Testis (tissue), 3 donors: ENCODE data around the gene SETD1A. TPM values are rescaled to one million over a fixed set of nuclear protein-coding genes. Genes with fewer than 3 reads are reported as not detected.

Experiments
- DNase-seq: peaks from one replicate; pipeline ENCODE4 v3.0.0-alpha.2; 2019
- H3K27ac ChIP-seq, 2 donors: fragments of 200-600 bp; sonication (generic); one replicate each; pipeline ENCODE4 v1.5.1; 2019
- H3K27me3 ChIP-seq: fragments of 200-600 bp; sonication (generic); one replicate; pipeline ENCODE4 v1.5.1; 2019
- H3K36me3 ChIP-seq: fragments of 200-600 bp; sonication (generic); one replicate; pipeline ENCODE4 v1.5.1; 2017; ENCODE audit warnings: low read depth; ENCODE audit errors: missing control alignments
- H3K4me1 ChIP-seq: fragments of 200-600 bp; sonication (generic); one replicate; pipeline ENCODE4 v1.5.1; 2019
- H3K4me3 ChIP-seq, 2 donors: fragments of 200-600 bp; sonication (generic); one replicate each; pipeline ENCODE4 v1.5.1; 2017 to 2019
- H3K9me3 ChIP-seq: fragments of 200-600 bp; sonication (generic); one replicate; pipeline ENCODE4 v1.5.1; 2017
- POLR2A ChIP-seq: fragments of 450-650 bp; IDR thresholded peaks from one replicate; pipeline ENCODE4 v1.6.1; 2017; ENCODE audit warnings: antibody characterized with exemption, mild to moderate bottlenecking, moderate library complexity
- WGBS, 2 donors: methylation state at CpG; one replicate each; pipeline ENCODE4 v1.1.5; 2018; 5-methylcytosine and 5-hydroxymethylcytosine counted together
- intact Hi-C: fragments of 100-400 bp; cut with DNase I; formaldehyde crosslinking; loops from one replicate; pipeline ENCODE4 v1.15.1; 2023; ENCODE audit warnings: low total_unique reads
- polyA plus RNA-seq: library from polyadenylated mRNA; stranded (reverse); fragments of 350-450 nt; fragmentation: Illumina TruSeq; extraction: RNeasy Lipid Tissue Mini Kit (QIAGEN cat#74804); gene quantifications from one replicate; pipeline ENCODE4 v1.2.3, GENCODE V29; 2014; ENCODE audit warnings: low read depth, low replicate concordance; ENCODE audit not compliant: insufficient read depth
- small RNA-seq, 2 donors: library from RNA; depleted of rRNA; stranded (forward); fragments of <200 nt; gene quantifications; one replicate each; pipeline ENCODE3, GENCODE V24; 2016
- total RNA-seq, 2 donors: library from RNA; depleted of rRNA; stranded (reverse); fragments of >200 nt; gene quantifications; one replicate each; pipeline ENCODE4 v1.2.3, GENCODE V29; 2016
- TF ChIP-seq, protein P1 (sequence below), 3 experiments: fragments of 450-650 bp in 2 of 3; fragments of 200-600 bp in 1 of 3; sonication (generic) in 1 of 3; IDR thresholded peaks; one replicate each; pipeline ENCODE4 v1.5.1; 2016 to 2019; ENCODE audit warnings: antibody characterized with exemption in 3 of 3, mild to moderate bottlenecking in 2 of 3, moderate library complexity in 1 of 3

Gene SETD1A
- total and polyA plus RNA-seq, 3 donors from 2014 or later = 41.4 to 45.8 (median 45.7) TPM

GRCh38 chr16:31029272-31029671, 71.7 kb downstream of the SETD1A start:
- intact Hi-C loops = no loop called here
- Histone ChIP-seq H3K36me3 (no peaks in the 10 kb centered on the region), H3K27me3 (no peaks in the 10 kb centered on the region), H3K9me3 (no peaks in the 10 kb centered on the region), H3K4me3 (no peak overlapping the region), H3K4me1 (peaks cover 8% of the 10 kb centered on the region), H3K27ac (no peak overlapping the region)
- no peak for DNase-seq
- WGBS, 2 donors = 83 to 87% methylated on average over 5 of the region's 5 CpGs
- no peak for TF ChIP-seq POLR2A
- TF ChIP-seq, protein P1, sequence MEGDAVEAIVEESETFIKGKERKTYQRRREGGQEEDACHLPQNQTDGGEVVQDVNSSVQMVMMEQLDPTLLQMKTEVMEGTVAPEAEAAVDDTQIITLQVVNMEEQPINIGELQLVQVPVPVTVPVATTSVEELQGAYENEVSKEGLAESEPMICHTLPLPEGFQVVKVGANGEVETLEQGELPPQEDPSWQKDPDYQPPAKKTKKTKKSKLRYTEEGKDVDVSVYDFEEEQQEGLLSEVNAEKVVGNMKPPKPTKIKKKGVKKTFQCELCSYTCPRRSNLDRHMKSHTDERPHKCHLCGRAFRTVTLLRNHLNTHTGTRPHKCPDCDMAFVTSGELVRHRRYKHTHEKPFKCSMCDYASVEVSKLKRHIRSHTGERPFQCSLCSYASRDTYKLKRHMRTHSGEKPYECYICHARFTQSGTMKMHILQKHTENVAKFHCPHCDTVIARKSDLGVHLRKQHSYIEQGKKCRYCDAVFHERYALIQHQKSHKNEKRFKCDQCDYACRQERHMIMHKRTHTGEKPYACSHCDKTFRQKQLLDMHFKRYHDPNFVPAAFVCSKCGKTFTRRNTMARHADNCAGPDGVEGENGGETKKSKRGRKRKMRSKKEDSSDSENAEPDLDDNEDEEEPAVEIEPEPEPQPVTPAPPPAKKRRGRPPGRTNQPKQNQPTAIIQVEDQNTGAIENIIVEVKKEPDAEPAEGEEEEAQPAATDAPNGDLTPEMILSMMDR (IDR thresholded peaks at IDR 0.05) = no peak

GRCh38 chr16:31031276-31031675, 73.7 kb downstream of the SETD1A start:
- TF ChIP-seq POLR2A = no peak
- TF ChIP-seq, protein P1 (IDR thresholded peaks at IDR 0.05) = no peak
- H3K27ac ChIP-seq = no peak overlapping the region
- 67 to 79% methylated on average over 4 of the region's 4 CpGs for WGBS, 2 donors
- H3K4me1 ChIP-seq = peaks cover 8% of the 10 kb centered on the region
- H3K9me3 ChIP-seq = no peaks in the 10 kb centered on the region
- no peaks in the 10 kb centered on the region for H3K36me3 ChIP-seq
- no peaks in the 10 kb centered on the region for H3K27me3 ChIP-seq
- H3K4me3 ChIP-seq = no peak overlapping the region
- intact Hi-C loops = loop anchor here (10.0 kb wide), 1 partner anchor 46 kb away; the partner anchor contains the start of gene HSD3B7
- no peak for DNase-seq

GRCh38 chr16:31032736-31033708, 75.5 kb downstream of the SETD1A start, which contains the start of gene STX4:
Gene STX4 (plus strand): TSS chr16:31033558. CDS start chr16:31033806, 248 bp downstream.
- peaks cover 8% of the 10 kb centered on the region for H3K4me1 ChIP-seq
- WGBS, 2 donors = 0 to 2% methylated on average over 36 to 75 of the region's 75 CpGs
- peak within 1 kb of the TSS; percentile 91 to 94 for H3K27ac ChIP-seq
- peak within 1 kb of the TSS; percentile 85 to 90 for H3K4me3 ChIP-seq
- TF ChIP-seq, protein P1 (IDR thresholded peaks at IDR 0.05) = peak in 2 of 3 experiments; percentile 14 to 17
- no peak for TF ChIP-seq POLR2A
- H3K36me3 ChIP-seq = no peaks in the 10 kb centered on the region
- peak; percentile 99 for DNase-seq
- no peaks in the 10 kb centered on the region for H3K27me3 ChIP-seq
- H3K9me3 ChIP-seq = no peaks in the 10 kb centered on the region
- intact Hi-C loops = loop anchor here (10.0 kb wide), 1 partner anchor 48 kb away; the partner anchor contains the start of gene HSD3B7

DNA sequence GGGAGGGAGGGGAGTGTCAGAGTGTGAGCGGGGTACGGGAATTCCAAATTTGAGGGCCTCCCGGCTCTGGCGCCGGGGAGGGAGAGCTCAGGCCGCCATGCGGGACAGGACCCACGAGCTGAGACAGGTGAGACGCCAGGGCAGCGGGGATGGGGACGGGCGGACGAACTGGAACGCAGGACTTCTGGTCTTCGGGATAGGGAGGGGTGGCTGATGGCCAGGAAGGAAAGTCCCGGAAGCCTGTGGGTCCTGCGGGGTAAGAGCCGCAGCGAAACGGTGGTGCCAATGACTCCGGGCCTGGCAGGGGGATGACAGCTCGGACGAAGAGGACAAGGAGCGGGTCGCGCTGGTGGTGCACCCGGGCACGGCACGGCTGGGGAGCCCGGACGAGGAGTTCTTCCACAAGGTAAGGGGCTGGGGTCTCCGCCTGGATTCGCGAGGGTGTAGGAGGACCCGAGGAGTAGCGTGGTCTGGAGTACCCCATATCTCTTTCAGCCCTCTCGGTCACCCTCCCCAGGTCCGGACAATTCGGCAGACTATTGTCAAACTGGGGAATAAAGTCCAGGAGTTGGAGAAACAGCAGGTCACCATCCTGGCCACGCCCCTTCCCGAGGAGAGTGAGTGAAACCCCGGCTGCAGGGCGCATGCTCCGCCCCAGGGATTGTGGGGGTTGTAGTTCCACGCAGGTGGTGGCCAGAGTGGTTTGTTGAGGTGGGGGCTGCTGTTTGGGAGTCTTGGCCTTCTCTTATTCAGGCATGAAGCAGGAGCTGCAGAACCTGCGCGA, 76.3 kb downstream of the SETD1A start:
- DNase-seq = peak; percentile 96
- Histone ChIP-seq H3K9me3 (no peaks in the 10 kb centered on the region), H3K27ac (peak overlapping the region; percentile 91 to 94), H3K4me3 (peak overlapping the region; percentile 85 to 90), H3K27me3 (no peaks in the 10 kb centered on the region), H3K36me3 (no peaks in the 10 kb centered on the region), H3K4me1 (peaks cover 8% of the 10 kb centered on the region)
- 1 to 2% methylated on average over 9 to 47 of the region's 47 CpGs for WGBS, 2 donors
- no peak for TF ChIP-seq POLR2A
- TF ChIP-seq, protein P1 (IDR thresholded peaks at IDR 0.05) = no peak
- intact Hi-C loops = loop anchor here (10.0 kb wide), 1 partner anchor 49 kb away; the partner anchor contains the start of gene HSD3B7

Small RNAs within 50 kb of the gene (small RNA-seq; reads per million reads assigned to genes)
- 0 reads per million in 2 donors for gene AC135048.1

Other genes starting within 250 kb of the SETD1A start
- 100 to 1,000 TPM in 1 of 2 donors, 10 to 100 TPM in 1; 78.4 to 129 TPM for gene PHKG2, start 209.3 kb upstream of the SETD1A start, total RNA-seq
- 312 TPM for gene PHKG2, start 209.3 kb upstream of the SETD1A start, polyA plus RNA-seq
- gene CFAP119, start 195.7 kb upstream of the SETD1A start, total RNA-seq = 10 to 100 TPM; 31.5 to 54.2 TPM
- gene CFAP119, start 195.7 kb upstream of the SETD1A start, polyA plus RNA-seq = 43.3 TPM
- gene RNF40, start 195.4 kb upstream of the SETD1A start, total RNA-seq = 100 to 1,000 TPM; 143 to 162 TPM
- 219 TPM for gene RNF40, start 195.4 kb upstream of the SETD1A start, polyA plus RNA-seq
- gene ZNF629, start 170.5 kb upstream of the SETD1A start, total RNA-seq = 10 to 100 TPM; 19.4 to 21.9 TPM
- gene ZNF629, start 170.5 kb upstream of the SETD1A start, polyA plus RNA-seq = 11.2 TPM
- 10 to 100 TPM; 49.6 to 57.4 TPM for gene BCL7C, start 63.7 kb upstream of the SETD1A start, total RNA-seq
- gene BCL7C, start 63.7 kb upstream of the SETD1A start, polyA plus RNA-seq = 40.2 TPM
- gene CTF1, start 61.1 kb upstream of the SETD1A start, total RNA-seq = 1 to 10 TPM; 5.9 to 9.0 TPM
- gene CTF1, start 61.1 kb upstream of the SETD1A start, polyA plus RNA-seq = 5.6 TPM
- gene FBXL19, start 34.2 kb upstream of the SETD1A start, total RNA-seq = 100 to 1,000 TPM; 142 to 149 TPM
- 47.0 TPM for gene FBXL19, start 34.2 kb upstream of the SETD1A start, polyA plus RNA-seq
- gene ORAI3, start 8.7 kb upstream of the SETD1A start, total RNA-seq = 10 to 100 TPM; 68.6 to 75.0 TPM
- gene ORAI3, start 8.7 kb upstream of the SETD1A start, polyA plus RNA-seq = 29.1 TPM
- gene HSD3B7, start 27.5 kb downstream of the SETD1A start, total RNA-seq = 1 to 10 TPM; 5.7 to 7.4 TPM
- 8.9 TPM for gene HSD3B7, start 27.5 kb downstream of the SETD1A start, polyA plus RNA-seq
- gene STX1B, start 52.9 kb downstream of the SETD1A start, total RNA-seq = 1 to 10 TPM; 6.3 to 8.7 TPM
- gene STX1B, start 52.9 kb downstream of the SETD1A start, polyA plus RNA-seq = 5.8 TPM
- 10 to 100 TPM; 50.9 to 56.9 TPM for gene STX4, start 75.8 kb downstream of the SETD1A start, total RNA-seq
- gene STX4, start 75.8 kb downstream of the SETD1A start, polyA plus RNA-seq = 37.1 TPM
- 10 to 100 TPM; 17.2 to 20.2 TPM for gene ZNF668, start 116.5 kb downstream of the SETD1A start, total RNA-seq
- gene ZNF668, start 116.5 kb downstream of the SETD1A start, polyA plus RNA-seq = 10.1 TPM
- gene ZNF646, start 116.7 kb downstream of the SETD1A start, total RNA-seq = 10 to 100 TPM; 68.9 to 74.0 TPM
- gene ZNF646, start 116.7 kb downstream of the SETD1A start, polyA plus RNA-seq = 80.3 TPM
- gene PRSS53, start 131.2 kb downstream of the SETD1A start, total RNA-seq = 1 to 10 TPM; 2.7 to 6.1 TPM
- 1.1 TPM for gene PRSS53, start 131.2 kb downstream of the SETD1A start, polyA plus RNA-seq
- gene VKORC1, start 137.0 kb downstream of the SETD1A start, total RNA-seq = 100 to 1,000 TPM; 102 to 183 TPM
- gene VKORC1, start 137.0 kb downstream of the SETD1A start, polyA plus RNA-seq = 102 TPM
- 10 to 100 TPM; 68.8 to 69.1 TPM for gene BCKDK, start 150.6 kb downstream of the SETD1A start, total RNA-seq
- gene BCKDK, start 150.6 kb downstream of the SETD1A start, polyA plus RNA-seq = 34.5 TPM
- 100 to 1,000 TPM in 1 of 2 donors, 10 to 100 TPM in 1; 96.9 to 111 TPM for gene KAT8, start 159.9 kb downstream of the SETD1A start, total RNA-seq
- gene KAT8, start 159.9 kb downstream of the SETD1A start, polyA plus RNA-seq = 86.0 TPM
- under 1 TPM; 0.74 to 0.79 TPM for gene PRSS8, start 178.0 kb downstream of the SETD1A start, total RNA-seq
- gene PRSS8, start 178.0 kb downstream of the SETD1A start, polyA plus RNA-seq = 1.5 TPM
- gene PRSS36, start 192.3 kb downstream of the SETD1A start, total RNA-seq = 1 to 10 TPM; 7.1 to 8.3 TPM
- 5.4 TPM for gene PRSS36, start 192.3 kb downstream of the SETD1A start, polyA plus RNA-seq
- 100 to 1,000 TPM; 205 to 217 TPM for gene FUS, start 222.4 kb downstream of the SETD1A start, total RNA-seq
- gene FUS, start 222.4 kb downstream of the SETD1A start, polyA plus RNA-seq = 423 TPM
- gene PYCARD, start 245.0 kb downstream of the SETD1A start, total RNA-seq = 10 to 100 TPM in 1 of 2 donors, 1 to 10 TPM in 1; 2.6 to 11.1 TPM
- gene PYCARD, start 245.0 kb downstream of the SETD1A start, polyA plus RNA-seq = 8.7 TPM